Esophagus squamous epithelium (tissue), 4 donors: ENCODE results near the gene DAB1.

Source experiments
- POLR2A ChIP-seq, 4 donors: fragments of 450-650 bp; IDR thresholded peaks; one replicate each; pipeline ENCODE4 v1.6.1; 2017; ENCODE audit warnings: antibody characterized with exemption in 4 of 4, mild to moderate bottlenecking in 4 of 4, moderate library complexity in 3 of 4
- TF ChIP-seq, protein P1 (sequence below), 6 experiments: fragments of 450-650 bp in 4 of 6; fragments of 200-600 bp in 2 of 6; sonication (generic) in 2 of 6; IDR thresholded peaks; one replicate each; pipeline ENCODE4 v1.5.1; 2016 to 2019; ENCODE audit warnings: antibody characterized with exemption in 6 of 6, mild to moderate bottlenecking in 4 of 6, moderate library complexity in 4 of 6

- TF ChIP-seq, protein P1, sequence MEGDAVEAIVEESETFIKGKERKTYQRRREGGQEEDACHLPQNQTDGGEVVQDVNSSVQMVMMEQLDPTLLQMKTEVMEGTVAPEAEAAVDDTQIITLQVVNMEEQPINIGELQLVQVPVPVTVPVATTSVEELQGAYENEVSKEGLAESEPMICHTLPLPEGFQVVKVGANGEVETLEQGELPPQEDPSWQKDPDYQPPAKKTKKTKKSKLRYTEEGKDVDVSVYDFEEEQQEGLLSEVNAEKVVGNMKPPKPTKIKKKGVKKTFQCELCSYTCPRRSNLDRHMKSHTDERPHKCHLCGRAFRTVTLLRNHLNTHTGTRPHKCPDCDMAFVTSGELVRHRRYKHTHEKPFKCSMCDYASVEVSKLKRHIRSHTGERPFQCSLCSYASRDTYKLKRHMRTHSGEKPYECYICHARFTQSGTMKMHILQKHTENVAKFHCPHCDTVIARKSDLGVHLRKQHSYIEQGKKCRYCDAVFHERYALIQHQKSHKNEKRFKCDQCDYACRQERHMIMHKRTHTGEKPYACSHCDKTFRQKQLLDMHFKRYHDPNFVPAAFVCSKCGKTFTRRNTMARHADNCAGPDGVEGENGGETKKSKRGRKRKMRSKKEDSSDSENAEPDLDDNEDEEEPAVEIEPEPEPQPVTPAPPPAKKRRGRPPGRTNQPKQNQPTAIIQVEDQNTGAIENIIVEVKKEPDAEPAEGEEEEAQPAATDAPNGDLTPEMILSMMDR (IDR thresholded peaks at IDR 0.05) = no peak
- no peak for TF ChIP-seq POLR2A (IDR thresholded peaks at IDR 0.05)
Observed at GRCh38 chr1:57111175-57111574, 312.7 kb downstream of the DAB1 start.
